ENCODE data around the gene HS3ST5.
"Not testable (repeated sequence)": the region's sequence is repeated elsewhere in the genome, so short reads cannot be mapped to it uniquely, and the experiment has no call there.

HS3ST5 gene

DNA sequence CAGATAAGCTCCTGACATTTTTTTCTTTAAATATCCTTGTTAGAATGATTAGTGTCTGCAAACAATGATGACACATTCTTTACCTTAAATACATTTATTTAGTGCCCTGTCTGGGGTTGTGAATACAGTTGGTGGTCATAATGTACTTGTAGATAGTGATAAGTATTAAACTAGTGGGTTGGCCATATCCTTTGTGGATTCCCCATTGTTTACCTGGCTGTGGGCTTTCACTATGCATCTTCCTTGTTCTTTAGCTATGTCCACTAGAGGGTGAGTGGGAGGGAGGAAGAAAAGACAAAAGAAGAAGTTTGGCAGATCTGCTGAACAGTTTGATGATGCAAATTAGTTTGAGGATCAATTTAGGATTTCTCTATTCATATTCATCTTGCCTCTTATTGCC, 15.7 kb downstream of the HS3ST5 start:
- no peak for DNase-seq

DNA sequence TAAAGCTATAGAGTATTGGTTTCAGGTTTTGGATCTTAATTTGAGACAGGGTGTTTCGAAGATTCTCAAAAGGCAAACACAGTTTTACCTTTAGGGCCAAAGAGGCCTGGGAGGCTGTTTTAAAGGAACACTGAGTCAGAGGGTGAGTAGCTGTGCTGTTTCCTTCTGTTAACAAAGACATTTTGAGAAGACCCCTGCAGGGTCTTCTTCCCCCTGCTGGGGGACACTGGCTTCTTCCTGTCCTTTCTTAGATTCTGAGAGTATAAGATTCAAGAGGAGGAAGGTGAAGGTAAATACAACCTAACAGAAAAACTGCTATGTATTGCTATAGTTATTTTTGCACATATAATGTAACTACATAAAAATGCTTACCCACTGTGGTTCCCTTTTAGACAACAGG, 19.0 kb downstream of the HS3ST5 start:
- DNase-seq: no peak

DNA sequence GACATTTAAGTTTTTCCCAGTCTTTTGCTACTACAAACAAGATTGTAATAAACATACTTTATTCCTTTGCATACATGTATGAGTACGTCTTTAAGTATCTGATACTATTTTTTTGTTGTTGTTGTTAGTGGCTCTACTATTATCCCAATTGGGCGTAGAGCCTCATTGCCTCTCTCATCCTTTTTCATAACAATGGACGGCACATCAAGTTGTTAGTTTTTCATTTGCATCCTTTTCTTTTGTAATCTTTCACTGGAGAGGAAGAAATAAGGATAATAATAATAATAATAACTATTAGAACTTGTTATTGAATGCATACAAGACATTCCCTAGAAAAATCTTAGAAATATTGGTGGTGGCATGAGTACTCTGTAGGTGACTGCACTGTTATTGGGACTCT, 23.1 kb downstream of the HS3ST5 start:
- no peak for DNase-seq

DNA sequence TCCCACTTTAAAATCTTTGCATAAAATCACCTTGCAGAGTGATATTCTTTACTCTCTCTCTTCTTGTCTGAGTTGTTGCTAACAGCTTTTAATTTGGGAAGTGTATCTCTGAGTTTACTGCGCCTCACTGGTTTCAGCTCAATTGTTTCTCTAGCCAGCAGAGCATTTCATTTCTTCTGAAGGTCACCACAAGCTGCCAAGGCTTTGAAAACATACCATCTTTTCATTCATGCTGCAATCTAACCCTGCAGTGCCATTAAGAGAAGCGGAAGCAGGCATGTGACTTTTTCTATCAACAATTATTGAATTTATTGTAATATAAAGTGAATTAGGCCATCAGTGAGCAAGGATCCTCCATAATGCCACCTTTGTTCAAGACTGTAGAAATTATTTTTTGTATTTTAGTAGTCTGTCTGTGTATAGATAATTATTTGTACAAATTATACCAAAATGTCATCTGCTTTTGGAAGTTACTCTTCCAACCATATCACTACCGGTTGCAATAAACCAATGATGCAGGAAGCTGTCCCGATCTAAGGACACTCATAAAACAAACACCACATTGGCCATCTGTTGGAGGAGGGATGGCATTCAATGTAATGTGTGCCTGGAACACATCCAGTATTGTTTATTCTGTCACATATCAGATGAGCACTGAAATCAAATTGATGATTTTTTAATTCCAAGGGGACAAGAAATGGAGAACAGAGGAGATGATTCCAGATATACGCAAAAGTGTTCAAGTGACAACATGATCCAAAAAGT, 26.8 kb downstream of the HS3ST5 start:
- DNase-seq: no peak

- not testable (repeated sequence) for DNase-seq
These were observed 29.0 kb downstream of the HS3ST5 start for GRCh38 chr6:114313816-114314215.

- DNase-seq: no peak
These were observed 29.9 kb downstream of the HS3ST5 start for GRCh38 chr6:114312931-114313330.

- no peak for DNase-seq
These were observed 32.8 kb downstream of the HS3ST5 start for GRCh38 chr6:114310053-114310452.

DNA sequence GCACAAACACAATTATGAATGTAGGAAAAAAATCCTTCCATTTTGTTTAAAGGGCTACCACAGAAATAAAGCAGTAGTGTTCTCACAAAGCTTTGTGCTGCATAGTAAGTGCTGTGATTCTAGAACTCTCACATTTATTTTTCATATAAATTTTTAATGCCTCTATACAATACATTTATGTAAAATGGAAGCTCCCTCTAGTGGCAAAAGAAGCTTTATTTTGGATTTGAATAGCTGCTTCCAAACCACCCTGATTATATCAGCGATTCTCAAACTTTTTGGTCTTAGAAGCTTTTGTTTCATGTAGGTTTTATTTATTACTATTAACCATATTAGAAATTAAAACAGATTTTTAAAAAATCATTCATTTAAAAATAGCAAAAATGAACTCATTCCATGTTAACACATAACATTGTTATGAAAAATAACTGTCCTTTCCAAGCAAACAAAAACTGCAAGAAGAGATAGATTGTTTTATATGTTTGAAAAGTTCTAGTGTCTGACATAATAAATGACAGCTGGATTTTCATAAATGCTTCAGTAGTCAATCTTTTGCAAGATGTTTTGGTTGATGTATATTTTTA, 38.4 kb downstream of the HS3ST5 start:
- DNase-seq: peak; percentile 4

- no peak for DNase-seq
These were observed 41.1 kb downstream of the HS3ST5 start for GRCh38 chr6:114301596-114302219.

GRCh38 chr6:114297135-114297534, 45.7 kb downstream of the HS3ST5 start:
- DNase-seq: no peak

GRCh38 chr6:114292431-114292830, 50.4 kb downstream of the HS3ST5 start:
- no peak for DNase-seq

DNA sequence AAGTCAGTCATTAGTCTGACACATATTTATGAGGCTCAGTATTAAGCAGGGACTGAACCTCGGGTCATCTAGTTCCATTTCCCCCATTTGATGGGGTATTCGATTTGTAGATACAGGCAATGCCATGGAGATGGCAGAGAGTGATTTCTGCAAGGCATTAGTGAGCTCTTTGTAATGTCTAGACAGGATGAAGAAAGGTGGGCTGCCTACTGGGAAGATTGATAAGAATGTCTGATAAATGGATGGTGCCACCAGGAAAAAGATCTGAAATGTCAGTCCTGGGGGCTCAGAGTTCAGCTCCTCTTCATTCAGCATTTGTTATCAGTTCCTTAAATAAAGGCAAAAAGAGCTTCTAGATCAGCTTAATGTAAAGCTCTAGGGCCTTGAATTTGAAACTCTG, 51.4 kb downstream of the HS3ST5 start:
- DNase-seq: no peak

GRCh38 chr6:114290864-114291263, 52.0 kb downstream of the HS3ST5 start:
- no peak for DNase-seq

DNA sequence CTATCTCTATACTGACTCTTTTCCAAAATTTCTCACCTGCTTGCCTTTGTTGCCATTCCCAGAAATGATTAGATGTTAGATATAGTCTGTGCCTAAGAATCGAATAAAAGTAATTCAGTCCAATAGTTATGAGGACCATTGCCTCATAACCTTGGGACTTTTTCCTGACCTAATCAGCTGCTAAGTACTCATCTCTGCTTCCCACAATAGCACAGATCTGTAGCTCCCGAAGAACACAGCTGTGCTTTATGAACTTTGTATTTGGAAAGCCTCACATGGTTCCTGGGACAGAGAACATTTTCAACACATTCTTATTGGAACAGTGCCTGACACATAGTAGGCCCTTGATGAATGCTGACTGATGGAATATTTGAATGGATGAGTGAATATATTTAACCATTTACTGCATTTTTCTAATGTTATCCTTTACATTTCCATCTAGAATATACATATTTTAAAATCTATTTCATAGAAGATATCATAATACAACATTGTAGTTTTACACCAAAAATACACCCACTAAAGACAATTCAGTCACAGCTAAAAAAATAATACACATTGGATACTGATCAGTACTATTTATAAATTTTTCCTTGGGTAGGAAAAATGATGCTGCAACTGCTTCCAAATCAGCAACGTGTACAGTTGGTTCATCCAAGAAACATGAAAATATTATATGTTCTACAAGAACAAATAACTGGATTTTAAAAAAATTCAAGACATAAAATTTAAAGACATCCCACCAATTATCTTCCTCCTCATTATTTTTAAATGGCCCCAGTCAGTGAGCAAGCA, 53.9 kb downstream of the HS3ST5 start:
- no peak for DNase-seq

DNA sequence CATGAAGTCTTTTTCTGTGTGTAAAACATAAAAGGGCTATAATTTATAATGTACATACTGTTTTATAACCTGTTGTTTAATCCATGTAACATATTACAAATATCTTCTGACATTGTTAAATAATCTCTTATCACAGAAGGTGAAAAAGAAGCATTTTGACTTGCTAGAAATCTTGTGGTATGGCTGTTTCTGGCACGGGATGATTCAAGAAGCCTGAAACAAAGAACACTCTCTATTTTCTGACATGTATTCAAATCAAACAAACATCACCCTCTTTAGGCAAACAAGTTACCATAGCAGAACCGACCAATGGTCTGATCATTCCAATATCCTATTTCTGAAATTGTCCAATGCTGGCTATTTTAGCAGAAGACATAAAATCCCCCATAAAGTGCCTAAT, 55.4 kb downstream of the HS3ST5 start:
- DNase-seq: no peak

- DNase-seq: no peak
These were observed 56.6 kb downstream of the HS3ST5 start for GRCh38 chr6:114286211-114286610.

DNA sequence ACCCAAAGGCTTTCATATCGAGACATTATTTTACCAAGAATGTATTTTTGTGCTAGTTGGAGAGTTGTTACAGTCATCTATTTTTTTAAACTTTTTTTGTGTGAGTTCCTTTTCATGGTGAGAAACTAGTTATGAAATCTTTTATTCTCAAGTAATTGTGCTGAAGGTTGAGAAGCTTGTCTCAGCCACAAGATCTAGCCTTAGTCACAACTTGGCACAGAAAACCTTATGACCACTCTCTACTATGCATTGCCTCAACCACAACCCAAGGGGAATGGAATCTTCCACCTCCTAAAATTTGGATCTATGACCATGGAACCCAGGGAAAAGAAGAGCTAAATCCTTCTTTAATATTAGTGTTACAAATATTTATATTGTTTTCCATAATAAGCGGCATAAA, 58.5 kb downstream of the HS3ST5 start:
- DNase-seq: no peak

- no peak for DNase-seq
These were observed 60.5 kb downstream of the HS3ST5 start for GRCh38 chr6:114282292-114282691.

- DNase-seq: no peak
These were observed 61.3 kb downstream of the HS3ST5 start for GRCh38 chr6:114281496-114281895.

- no peak for DNase-seq
These were observed 62.4 kb downstream of the HS3ST5 start for GRCh38 chr6:114280239-114280982.

GRCh38 chr6:114277220-114277619, 65.6 kb downstream of the HS3ST5 start:
- no peak for DNase-seq

DNA sequence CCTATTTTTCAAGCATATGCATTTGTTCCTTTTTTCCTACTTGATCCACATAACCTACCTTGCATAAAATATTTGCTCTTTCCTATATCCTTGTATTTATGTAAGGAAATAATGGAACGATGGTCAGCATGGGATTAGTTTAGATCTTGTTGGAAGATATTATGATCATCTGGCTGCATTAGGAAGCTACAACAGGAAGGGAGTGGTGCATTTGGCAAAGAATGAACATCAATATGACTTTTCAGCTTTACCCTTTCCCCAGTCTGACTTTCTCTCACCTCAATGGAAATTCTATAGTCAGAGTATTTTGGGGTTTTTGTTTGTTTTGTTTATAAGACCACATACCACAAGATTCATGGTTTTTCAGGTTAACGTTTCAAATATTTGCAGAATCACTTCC, 66.0 kb downstream of the HS3ST5 start:
- no peak for DNase-seq

GRCh38 chr6:114274836-114275235, 68.0 kb downstream of the HS3ST5 start:
- no peak for DNase-seq

All from DMS79 treated with DMSO at 0.1 percent for 48 hours (cell line).